H9 (cell line): ENCODE data around the gene TRMU. TPM values are rescaled to one million over a fixed set of nuclear protein-coding genes. Genes with fewer than 3 reads are reported as not detected.

Source experiments
- DNase-seq: peaks from one replicate; pipeline ENCODE4 v3.0.0-alpha.2; 2017
- H2AFZ ChIP-seq: one replicate; pipeline ENCODE4 v1.6.1; 2013; ENCODE audit warnings: mild to moderate bottlenecking, low read length, control low read depth, moderate library complexity
- H2AK5ac ChIP-seq: 2 replicates; pipeline ENCODE4 v1.6.1; 2013; ENCODE audit warnings: low read length, control low read depth, mixed read lengths; ENCODE audit not compliant: insufficient read length
- H2BK120ac ChIP-seq: one replicate; pipeline ENCODE4 v1.6.1; 2013; ENCODE audit warnings: low read depth, mild to moderate bottlenecking, low read length, control low read depth, inconsistent platforms; ENCODE audit not compliant: poor library complexity, severe bottlenecking
- H2BK12ac ChIP-seq: 2 replicates; pipeline ENCODE4 v1.6.1; 2013; ENCODE audit warnings: low read length, control low read depth, mixed read lengths, low read depth; ENCODE audit not compliant: insufficient read length
- H2BK15ac ChIP-seq: 2 replicates; pipeline ENCODE4 v1.6.1; 2013; ENCODE audit warnings: low read depth, low read length, control low read depth
- H2BK20ac ChIP-seq: one replicate; pipeline ENCODE4 v1.6.1; 2013; ENCODE audit warnings: low read depth, mild to moderate bottlenecking, low read length, control low read depth, inconsistent platforms; ENCODE audit not compliant: poor library complexity, severe bottlenecking
- H2BK5ac ChIP-seq: 2 replicates; pipeline ENCODE4 v1.6.1; 2013; ENCODE audit warnings: low read length, control low read depth, mixed read lengths; ENCODE audit not compliant: insufficient read length
- H3K14ac ChIP-seq: 2 replicates; pipeline ENCODE4 v1.6.1; 2013; ENCODE audit warnings: low read length, control low read depth; ENCODE audit not compliant: insufficient read depth
- H3K18ac ChIP-seq: 2 replicates; pipeline ENCODE4 v1.6.1; 2013; ENCODE audit warnings: low read depth, mild to moderate bottlenecking, mixed read lengths, low read length, control low read depth; ENCODE audit not compliant: insufficient read length
- H3K23ac ChIP-seq: 2 replicates; pipeline ENCODE4 v1.6.1; 2013; ENCODE audit warnings: low read length, control low read depth, mixed read lengths, low read depth; ENCODE audit not compliant: insufficient read length
- H3K23me2 ChIP-seq: 2 replicates; pipeline ENCODE4 v1.6.1; 2013; ENCODE audit warnings: low read depth, mild to moderate bottlenecking, mixed read lengths, low read length, control low read depth; ENCODE audit not compliant: insufficient read length, poor library complexity, severe bottlenecking
- H3K27ac ChIP-seq: 2 replicates; pipeline ENCODE4 v1.5.1; 2013; ENCODE audit warnings: low read length, control low read depth, mixed read lengths, low read depth; ENCODE audit not compliant: insufficient read length
- H3K27me3 ChIP-seq: 2 replicates; pipeline ENCODE4 v1.6.1; 2013; ENCODE audit warnings: low read length, control low read depth, inconsistent platforms; ENCODE audit not compliant: insufficient read depth
- H3K4ac ChIP-seq: 2 replicates; pipeline ENCODE4 v1.6.1; 2013; ENCODE audit warnings: low read depth, mild to moderate bottlenecking, control low read depth, inconsistent platforms, low read length, moderate library complexity
- H3K4me1 ChIP-seq: 2 replicates; pipeline ENCODE4 v1.6.1; 2013; ENCODE audit warnings: low read length, control low read depth, inconsistent platforms; ENCODE audit not compliant: insufficient read depth
- H3K4me2 ChIP-seq: 2 replicates; pipeline ENCODE4 v1.6.1; 2013; ENCODE audit warnings: low read length, control low read depth, mixed read lengths; ENCODE audit not compliant: insufficient read length, insufficient read depth
- H3K56ac ChIP-seq: 2 replicates; pipeline ENCODE4 v1.6.1; 2013; ENCODE audit warnings: low read depth, mild to moderate bottlenecking, mixed read lengths, low read length, control low read depth; ENCODE audit not compliant: insufficient read length
- H3K79me1 ChIP-seq: 2 replicates; pipeline ENCODE4 v1.6.1; 2013; ENCODE audit warnings: low read depth, mild to moderate bottlenecking, moderate library complexity, low read length, control low read depth, inconsistent platforms; ENCODE audit not compliant: insufficient read depth, poor library complexity, severe bottlenecking
- H3K79me2 ChIP-seq: 2 replicates; pipeline ENCODE4 v1.6.1; 2013; ENCODE audit warnings: low read length, control low read depth, inconsistent platforms; ENCODE audit not compliant: insufficient read depth
- H3K9ac ChIP-seq: 2 replicates; pipeline ENCODE4 v1.6.1; 2013; ENCODE audit warnings: low read length, control low read depth, mixed read lengths; ENCODE audit not compliant: insufficient read length; ENCODE audit errors: extremely low read depth
- H3K9me3 ChIP-seq: one replicate; pipeline ENCODE4 v1.6.1; 2013; ENCODE audit warnings: low read depth, low read length, inconsistent platforms; ENCODE audit not compliant: control insufficient read depth
- H3T11ph ChIP-seq: one replicate; pipeline ENCODE4 v1.6.1; 2013; ENCODE audit warnings: mild to moderate bottlenecking, low read length, control low read depth, inconsistent platforms
- H4K20me1 ChIP-seq: one replicate; pipeline ENCODE4 v1.6.1; 2013; ENCODE audit not compliant: control insufficient read depth, insufficient read length, insufficient read depth
- H4K5ac ChIP-seq: 2 replicates; pipeline ENCODE4 v1.6.1; 2013; ENCODE audit warnings: low read depth, mild to moderate bottlenecking, mixed read lengths, low read length, control low read depth; ENCODE audit not compliant: insufficient read length
- H4K8ac ChIP-seq: replicated peaks from 2 replicates; pipeline ENCODE4 v1.6.1; 2013; ENCODE audit warnings: low read length, control low read depth, mixed read lengths, low read depth; ENCODE audit not compliant: insufficient read length
- H4K91ac ChIP-seq: 2 replicates; pipeline ENCODE4 v1.6.1; 2013; ENCODE audit warnings: low read depth, mild to moderate bottlenecking, moderate library complexity, mixed read lengths, low read length, control low read depth; ENCODE audit not compliant: insufficient read length
- H3K27ac Mint-ChIP-seq, 3 experiments: 2 replicates in 2 of 3; 3 replicates in 1 of 3; pipeline ENCODE4 v1.8.0; 2020 to 2021; ENCODE audit warnings: mixed read lengths in 3 of 3, mild to moderate bottlenecking in 1 of 3, moderate library complexity in 1 of 3
- H3K27me3 Mint-ChIP-seq: 2 replicates; pipeline ENCODE4 v1.8.0; 2021; ENCODE audit warnings: low read depth, mild to moderate bottlenecking, moderate library complexity, mixed read lengths
- H3K36me3 Mint-ChIP-seq, 3 experiments: 2 replicates in 2 of 3; 3 replicates in 1 of 3; pipeline ENCODE4 v1.8.0; 2020 to 2021; ENCODE audit warnings: low read depth in 3 of 3, mixed read lengths in 3 of 3; ENCODE audit not compliant: insufficient read depth in 1 of 3
- H3K4me1 Mint-ChIP-seq, 2 experiments: 2 replicates each; pipeline ENCODE4 v1.8.0; 2020; ENCODE audit warnings: mixed read lengths in 2 of 2
- H3K4me3 Mint-ChIP-seq, 2 experiments: 2 replicates in 1 of 2; 3 replicates in 1 of 2; pipeline ENCODE4 v1.8.0; 2020 to 2021; ENCODE audit warnings: mild to moderate bottlenecking in 2 of 2, mixed read lengths in 2 of 2, moderate library complexity in 1 of 2
- H3K9me3 Mint-ChIP-seq, 2 experiments: 2 replicates in 1 of 2; 3 replicates in 1 of 2; pipeline ENCODE4 v1.8.0; 2020; ENCODE audit warnings: mild to moderate bottlenecking in 2 of 2, mixed read lengths in 2 of 2, moderate library complexity in 1 of 2
- WGBS: extraction: QIAGEN DNeasy Blood & Tissue Kit; methylation state at CpG from one replicate; pipeline ENCODE4 v1.1.7; 2013; ENCODE audit warnings: missing lambda C conversion rate, low lambda C conversion rate, mixed read lengths; ENCODE audit not compliant: insufficient read length; ENCODE audit errors: extremely low coverage; 5-methylcytosine and 5-hydroxymethylcytosine counted together
- total RNA-seq: library from RNA; stranded (reverse); gene quantifications from 2 replicates; pipeline ENCODE4 v1.2.1, GENCODE V29; 2021
- TF ChIP-seq, protein P1 (sequence below): fragments of 200-600 bp; sonication (generic); conservative IDR thresholded peaks from 3 replicates; pipeline ENCODE4 v1.8.0; 2021; ENCODE audit warnings: antibody characterized with exemption, mild to moderate bottlenecking

Gene TRMU
- total RNA-seq, 1 experiment from 2014 or later = 86.3 TPM

DNA sequence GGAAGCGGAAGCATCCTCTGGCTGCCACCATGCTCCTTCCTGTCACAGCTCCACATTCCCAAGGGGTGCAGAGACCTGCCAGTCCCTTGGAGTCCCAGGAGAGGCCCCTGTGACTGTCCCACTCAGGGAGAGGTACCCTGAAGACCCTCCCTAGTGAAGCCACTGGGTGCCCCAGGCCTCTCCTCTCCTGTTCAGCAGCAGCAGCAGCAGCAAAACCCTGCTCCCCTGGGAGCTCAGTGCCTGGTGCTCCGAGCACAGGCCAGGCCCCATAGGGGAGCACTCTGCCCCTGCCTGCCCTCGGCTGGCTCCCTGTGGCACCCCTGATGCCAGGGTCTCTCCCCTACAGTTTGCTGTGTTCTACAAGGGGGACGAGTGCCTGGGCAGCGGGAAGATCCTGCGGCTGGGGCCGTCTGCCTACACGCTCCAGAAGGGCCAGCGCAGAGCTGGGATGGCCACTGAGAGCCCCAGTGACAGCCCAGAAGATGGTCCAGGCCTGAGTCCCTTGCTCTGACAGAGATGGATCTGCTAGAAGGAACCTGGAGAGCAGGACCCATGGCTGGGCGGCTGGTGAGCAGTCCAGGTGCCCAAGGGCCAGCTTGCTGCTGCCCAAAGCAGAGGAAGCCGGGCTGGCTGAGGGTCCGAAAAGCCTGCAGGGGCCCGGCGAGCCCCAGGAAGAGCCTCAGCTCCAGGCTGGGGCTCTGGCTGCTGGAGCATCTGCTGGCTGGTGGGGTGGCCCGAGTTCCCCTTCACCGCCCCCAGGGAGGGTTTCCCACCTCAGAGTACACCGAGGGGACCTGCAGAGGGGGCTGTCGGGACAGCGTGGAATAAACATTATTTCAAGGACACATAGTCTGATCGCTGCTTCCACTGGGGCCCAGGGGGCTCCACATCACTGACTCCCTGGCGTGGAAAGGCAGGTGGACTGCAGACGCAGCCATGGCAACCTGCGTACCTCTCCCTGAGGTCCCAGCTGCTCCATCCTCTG lies 21.3 kb downstream of the TRMU start:
- H2AK5ac ChIP-seq = no peak overlapping the region
- WGBS = no CpG with 5 or more reads among the region's 23 CpGs
- no peak overlapping the region for H3K23ac ChIP-seq
- H3K27me3 Mint-ChIP-seq = no peaks in the 10 kb centered on the region
- no peak overlapping the region for H2BK5ac ChIP-seq
- H2BK12ac ChIP-seq = no peak overlapping the region
- H2BK15ac ChIP-seq = no peak overlapping the region
- H3T11ph ChIP-seq = no peak overlapping the region
- TF ChIP-seq, protein P1, sequence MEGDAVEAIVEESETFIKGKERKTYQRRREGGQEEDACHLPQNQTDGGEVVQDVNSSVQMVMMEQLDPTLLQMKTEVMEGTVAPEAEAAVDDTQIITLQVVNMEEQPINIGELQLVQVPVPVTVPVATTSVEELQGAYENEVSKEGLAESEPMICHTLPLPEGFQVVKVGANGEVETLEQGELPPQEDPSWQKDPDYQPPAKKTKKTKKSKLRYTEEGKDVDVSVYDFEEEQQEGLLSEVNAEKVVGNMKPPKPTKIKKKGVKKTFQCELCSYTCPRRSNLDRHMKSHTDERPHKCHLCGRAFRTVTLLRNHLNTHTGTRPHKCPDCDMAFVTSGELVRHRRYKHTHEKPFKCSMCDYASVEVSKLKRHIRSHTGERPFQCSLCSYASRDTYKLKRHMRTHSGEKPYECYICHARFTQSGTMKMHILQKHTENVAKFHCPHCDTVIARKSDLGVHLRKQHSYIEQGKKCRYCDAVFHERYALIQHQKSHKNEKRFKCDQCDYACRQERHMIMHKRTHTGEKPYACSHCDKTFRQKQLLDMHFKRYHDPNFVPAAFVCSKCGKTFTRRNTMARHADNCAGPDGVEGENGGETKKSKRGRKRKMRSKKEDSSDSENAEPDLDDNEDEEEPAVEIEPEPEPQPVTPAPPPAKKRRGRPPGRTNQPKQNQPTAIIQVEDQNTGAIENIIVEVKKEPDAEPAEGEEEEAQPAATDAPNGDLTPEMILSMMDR = no peak
- no peaks in the 10 kb centered on the region for H3K27me3 ChIP-seq
- H3K9me3 Mint-ChIP-seq = peaks cover 2 to 8% of the 10 kb centered on the region in 2 experiments; a peak in 2 of 5 replicates
- no peak overlapping the region for H3K27ac ChIP-seq
- no peak overlapping the region for H3K18ac ChIP-seq
- no peaks in the 10 kb centered on the region for H3K9me3 ChIP-seq
- H3K27ac Mint-ChIP-seq = no peak overlapping the region
- H3K4me1 Mint-ChIP-seq = no peaks in the 10 kb centered on the region; a peak in 1 of 4 replicates
- H3K79me2 ChIP-seq = no peaks in the 10 kb centered on the region
- no peak overlapping the region for H4K91ac ChIP-seq
- no peak overlapping the region for H3K14ac ChIP-seq
- H3K79me1 ChIP-seq = no peaks in the 10 kb centered on the region
- no peak overlapping the region for H3K56ac ChIP-seq
- no peak overlapping the region for H2BK120ac ChIP-seq
- H2BK20ac ChIP-seq = no peak overlapping the region
- no peak overlapping the region for H3K9ac ChIP-seq
- no peak overlapping the region for H3K4ac ChIP-seq
- no peak overlapping the region for H4K5ac ChIP-seq
- H3K23me2 ChIP-seq = no peaks in the 10 kb centered on the region
- no peak overlapping the region for H3K4me2 ChIP-seq
- H3K36me3 Mint-ChIP-seq = peaks cover 22 to 73% (median 59%) of the 10 kb centered on the region in 3 experiments; a peak in 6 of 7 replicates
- no peak overlapping the region for H2AFZ ChIP-seq
- DNase-seq = no peak
- no peak overlapping the region for H3K4me3 Mint-ChIP-seq
- no peaks in the 10 kb centered on the region for H4K20me1 ChIP-seq
- no peak overlapping the region for H4K8ac ChIP-seq
- no peaks in the 10 kb centered on the region; the same call in 1 of the 2 replicates for H3K4me1 ChIP-seq
